OCI-LY7 (cell line): ENCODE measurements around the gene CTPS1. TPM values are rescaled to one million over a fixed set of nuclear protein-coding genes. Genes with fewer than 3 reads are reported as not detected.

Source experiments
- BruUV-seq: library from RNA; stranded (reverse); fragments of 400-500 nt; replicated peaks from 2 replicates; lab custom pipeline; 2021; lab: Mats Ljungman, UMichigan
- CTCF ChIA-PET: fragments of 300-600 bp; sonication (Branson Sonifier 250); formaldehyde crosslinking; loops from one replicate; lab custom pipeline; 2022; ENCODE audit warnings: antibody characterized with exemption; ENCODE audit not compliant: unreplicated experiment; lab: Charles Lee
- POLR2A ChIA-PET: fragments of 300-600 bp; sonication (Branson Sonifier 250); formaldehyde crosslinking; loops from one replicate; lab custom pipeline; 2022; ENCODE audit warnings: antibody characterized with exemption; lab: Charles Lee
- DNase-seq: peaks from one replicate; pipeline ENCODE4 v3.0.0-alpha.2; 2015; ENCODE audit warnings: low spot score
- H2AFZ ChIP-seq: fragments of 200-600 bp; sonication (generic), shearing (Covaris generic); 2 replicates; pipeline ENCODE4 v1.6.1; 2014; ENCODE audit warnings: mild to moderate bottlenecking, antibody characterized with exemption, low read length, moderate library complexity
- H3K27ac ChIP-seq: fragments of 200-600 bp; sonication (generic); 2 replicates; pipeline ENCODE4 v1.5.1; 2014; ENCODE audit warnings: mixed run types, low read depth, mild to moderate bottlenecking, moderate library complexity, low read length, inconsistent platforms; ENCODE audit not compliant: poor library complexity, severe bottlenecking
- H3K36me3 ChIP-seq: fragments of 200-600 bp; sonication (generic); 2 replicates; pipeline ENCODE4 v1.6.1; 2014; ENCODE audit warnings: mild to moderate bottlenecking, antibody characterized with exemption, low read length, moderate library complexity, mixed read lengths; ENCODE audit not compliant: insufficient read depth
- H3K4me1 ChIP-seq: fragments of 200-600 bp; sonication (generic); 2 replicates; pipeline ENCODE4 v1.5.1; 2014; ENCODE audit warnings: mild to moderate bottlenecking, low read length; ENCODE audit not compliant: insufficient read depth, poor library complexity, severe bottlenecking
- H3K4me2 ChIP-seq: fragments of 200-600 bp; sonication (generic); 2 replicates; pipeline ENCODE4 v1.6.1; 2014; ENCODE audit warnings: mild to moderate bottlenecking, low read length
- H3K4me3 ChIP-seq: fragments of 200-600 bp; sonication (generic); 2 replicates; pipeline ENCODE4 v1.5.1; 2014; ENCODE audit warnings: mild to moderate bottlenecking, low read depth, low read length; ENCODE audit not compliant: poor library complexity, severe bottlenecking
- H3K79me2 ChIP-seq: fragments of 200-600 bp; sonication (generic); 2 replicates; pipeline ENCODE4 v1.6.1; 2016; ENCODE audit warnings: low read depth, mild to moderate bottlenecking, low read length, moderate library complexity, mixed read lengths; ENCODE audit not compliant: insufficient read depth
- H3K9me2 ChIP-seq: fragments of 200-600 bp; sonication (generic); 2 replicates; pipeline ENCODE4 v1.6.1; 2016; ENCODE audit warnings: mild to moderate bottlenecking, low read length, mixed read lengths; ENCODE audit not compliant: insufficient read depth
- H3K9me3 ChIP-seq: fragments of 200-600 bp; sonication (generic); 2 replicates; pipeline ENCODE4 v1.6.1; 2014; ENCODE audit warnings: mild to moderate bottlenecking, mixed run types, low read length, mixed read lengths
- H4K20me1 ChIP-seq: fragments of 200-600 bp; sonication (generic); 2 replicates; pipeline ENCODE4 v1.6.1; 2014; ENCODE audit warnings: mild to moderate bottlenecking, antibody characterized with exemption, low read length, moderate library complexity, mixed read lengths; ENCODE audit not compliant: insufficient read depth
- CTCF ChIP-seq: fragments of 200-600 bp; sonication (generic); conservative IDR thresholded peaks from 2 replicates; pipeline ENCODE4 v1.5.1; 2014; ENCODE audit warnings: mild to moderate bottlenecking, antibody characterized with exemption, low read length, moderate library complexity, mixed read lengths
- EZH2phosphoT487 ChIP-seq: fragments of 200-600 bp; sonication (generic); IDR thresholded peaks from 2 replicates; pipeline ENCODE4 v1.6.1; 2018; ENCODE audit warnings: low read depth, borderline replicate concordance, mild to moderate bottlenecking, mixed run types, antibody characterized with exemption, low read length, moderate library complexity, mixed read lengths
- intact Hi-C: fragments of 100-400 bp; cut with micrococcal nuclease; formaldehyde crosslinking; loops from one replicate; pipeline ENCODE4 v1.10.0; 2022; ENCODE audit not compliant: unreplicated experiment
- total RNA-seq, 2 experiments: library from RNA; depleted of rRNA in 1 of 2; stranded (reverse); fragments of >200 nt in 1 of 2; shearing (Covaris generic) in 1 of 2; gene quantifications; 2 replicates each; pipeline ENCODE4 v1.2.3, GENCODE V29; 2014 to 2022

The CTPS1 gene
- total RNA-seq, 2 experiments from 2014 or later: 58.9 to 117 TPM

- no peaks in the 10 kb centered on the region for H3K9me3 ChIP-seq
- intact Hi-C loops: no loop called here
- H3K4me2 ChIP-seq: no peak overlapping the region
- H3K27ac ChIP-seq: no peak overlapping the region
- no peaks in the 10 kb centered on the region for H3K9me2 ChIP-seq
- POLR2A ChIA-PET: no interaction called here
- H3K4me1 ChIP-seq: no peaks in the 10 kb centered on the region
- no peak overlapping the region for H3K4me3 ChIP-seq
- no peaks in the 10 kb centered on the region for H3K36me3 ChIP-seq
- H2AFZ ChIP-seq: no peak overlapping the region
- CTCF ChIA-PET: no interaction called here
- no peaks in the 10 kb centered on the region for H4K20me1 ChIP-seq
- no peak for DNase-seq
- no peak for TF ChIP-seq CTCF
- H3K79me2 ChIP-seq: no peaks in the 10 kb centered on the region
- no TSS peak for BruUV-seq
Observed at GRCh38 chr1:40931601-40932000, 47.9 kb upstream of the CTPS1 start.

- Histone ChIP-seq H3K4me2 (no peak overlapping the region), H3K4me1 (no peaks in the 10 kb centered on the region), H4K20me1 (no peaks in the 10 kb centered on the region), H3K36me3 (no peaks in the 10 kb centered on the region), H3K79me2 (no peaks in the 10 kb centered on the region), H3K27ac (no peak overlapping the region), H3K9me2 (no peaks in the 10 kb centered on the region), H3K4me3 (no peak overlapping the region), H2AFZ (no peak overlapping the region), H3K9me3 (no peaks in the 10 kb centered on the region)
- intact Hi-C loops: no loop called here
- ChIA-PET CTCF (no interaction called here), POLR2A (no interaction called here)
- BruUV-seq: no TSS peak
- no peak for TF ChIP-seq EZH2phosphoT487
- no peak for TF ChIP-seq CTCF
- DNase-seq: no peak
Observed at GRCh38 chr1:40932006-40932405, 47.5 kb upstream of the CTPS1 start.

GRCh38 chr1:40936931-40937339, 42.6 kb upstream of the CTPS1 start:
- no peak for TF ChIP-seq CTCF
- TF ChIP-seq EZH2phosphoT487: no peak
- Histone ChIP-seq H3K4me1 (no peaks in the 10 kb centered on the region), H3K79me2 (no peaks in the 10 kb centered on the region), H2AFZ (no peak overlapping the region), H3K36me3 (no peaks in the 10 kb centered on the region), H3K4me2 (no peak overlapping the region), H3K9me2 (no peaks in the 10 kb centered on the region), H3K9me3 (no peaks in the 10 kb centered on the region), H3K4me3 (no peak overlapping the region), H4K20me1 (no peaks in the 10 kb centered on the region), H3K27ac (no peak overlapping the region)
- ChIA-PET POLR2A (no interaction called here), CTCF (no interaction called here)
- intact Hi-C loops: no loop called here
- no TSS peak for BruUV-seq
- no peak for DNase-seq
